Choroid plexus epithelial cell (primary cell): ENCODE measurements around the gene WEE2.

Experiments
- DNase-seq: peaks from one replicate; pipeline ENCODE4 v3.0.0-alpha.2; 2010; ENCODE audit warnings: low read depth
- H3K4me3 ChIP-seq: 2 replicates; pipeline ENCODE4 v1.5.1; 2011; ENCODE audit warnings: low read depth, mild to moderate bottlenecking, control low read depth, low read length, moderate library complexity
- CTCF ChIP-seq: conservative IDR thresholded peaks from 2 replicates; pipeline ENCODE4 v1.5.1; 2011; ENCODE audit warnings: low read depth, mild to moderate bottlenecking, control low read depth, inconsistent platforms, low read length, moderate library complexity

WEE2 gene

GRCh38 chr7:141666071-141666470 lies 42.1 kb upstream of the WEE2 start:
- no peak for DNase-seq
- no peak overlapping the region for H3K4me3 ChIP-seq
- TF ChIP-seq CTCF, result no peak

GRCh38 chr7:141668853-141669252 lies 39.3 kb upstream of the WEE2 start:
- no peak for DNase-seq
- H3K4me3 ChIP-seq, result no peak overlapping the region
- no peak for TF ChIP-seq CTCF

- no peak for DNase-seq
- TF ChIP-seq CTCF, result no peak
- no peak overlapping the region for H3K4me3 ChIP-seq
These were observed 36.3 kb upstream of the WEE2 start for GRCh38 chr7:141671705-141672496.

GRCh38 chr7:141673346-141673745 lies 34.8 kb upstream of the WEE2 start:
- no peak for DNase-seq
- TF ChIP-seq CTCF, result no peak

GRCh38 chr7:141674171-141674671 lies 33.9 kb upstream of the WEE2 start:
- no peak for TF ChIP-seq CTCF
- peak; percentile 12 for DNase-seq
- H3K4me3 ChIP-seq, result no peak overlapping the region

More at GRCh38 chr7:141673346-141673745, 34.8 kb upstream of the WEE2 start:
- no peak overlapping the region for H3K4me3 ChIP-seq

GRCh38 chr7:141674702-141675101 lies 33.5 kb upstream of the WEE2 start:
- no peak overlapping the region for H3K4me3 ChIP-seq
- DNase-seq, result no peak
- TF ChIP-seq CTCF, result peak; percentile 66
